HEK293 (cell line): ENCODE data around the gene ZC3H10.

Experiments used
- CTCF ChIP-seq: fragments of 450-650 bp; formaldehyde crosslinking; IDR thresholded peaks from 2 replicates; pipeline ENCODE4 v1.5.1; 2016; ENCODE audit warnings: missing biosample characterization, missing genetic modification characterization
- FEZF1 ChIP-seq: fragments of 450-650 bp; formaldehyde crosslinking; IDR thresholded peaks from 2 replicates; pipeline ENCODE4 v1.5.1; 2016; ENCODE audit warnings: missing biosample characterization, missing genetic modification characterization
- PRDM4 ChIP-seq: fragments of 450-650 bp; formaldehyde crosslinking; IDR thresholded peaks from 2 replicates; pipeline ENCODE4 v1.5.1; 2017; ENCODE audit warnings: missing biosample characterization, missing genetic modification characterization
- YY1 ChIP-seq: fragments of 450-650 bp; formaldehyde crosslinking; IDR thresholded peaks from 2 replicates; pipeline ENCODE4 v1.5.1; 2018; ENCODE audit warnings: missing biosample characterization, missing genetic modification characterization
- TF ChIP-seq, protein P1 (sequence below): fragments of 450-650 bp; formaldehyde crosslinking; IDR thresholded peaks from 2 replicates; pipeline ENCODE4 v1.5.1; 2016; ENCODE audit warnings: missing biosample characterization, missing genetic modification characterization

DNA sequence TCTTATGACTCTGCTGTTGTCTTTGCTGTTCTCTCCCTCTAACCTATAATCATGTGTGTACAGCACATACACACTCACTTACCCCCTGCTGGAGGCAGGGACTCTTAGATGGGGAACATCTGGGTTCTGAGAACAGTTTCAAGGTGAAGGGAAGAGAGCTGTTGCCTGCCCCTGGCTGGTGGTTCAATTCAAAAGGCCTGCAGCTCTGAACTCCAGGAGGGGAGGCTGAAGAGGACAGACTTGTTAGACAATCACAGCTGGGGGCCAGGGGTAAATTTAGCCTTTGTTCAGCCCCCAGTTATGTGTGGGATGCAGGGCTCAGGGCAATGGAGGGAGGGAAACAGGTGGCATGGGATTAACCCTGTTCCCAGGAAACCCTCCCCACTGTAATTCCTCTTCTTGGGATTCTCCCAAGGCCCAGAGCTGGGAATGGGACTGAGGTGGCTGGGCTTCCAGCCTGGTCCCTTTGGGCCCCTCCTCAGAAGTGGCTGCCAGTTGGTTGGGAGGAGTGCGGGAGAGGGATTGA is 36.2 kb downstream of the ZC3H10 start:
- TF ChIP-seq CTCF (tag by site-specific recombination): no peak
- no peak for TF ChIP-seq FEZF1 (tag by site-specific recombination)
- TF ChIP-seq, protein P1, sequence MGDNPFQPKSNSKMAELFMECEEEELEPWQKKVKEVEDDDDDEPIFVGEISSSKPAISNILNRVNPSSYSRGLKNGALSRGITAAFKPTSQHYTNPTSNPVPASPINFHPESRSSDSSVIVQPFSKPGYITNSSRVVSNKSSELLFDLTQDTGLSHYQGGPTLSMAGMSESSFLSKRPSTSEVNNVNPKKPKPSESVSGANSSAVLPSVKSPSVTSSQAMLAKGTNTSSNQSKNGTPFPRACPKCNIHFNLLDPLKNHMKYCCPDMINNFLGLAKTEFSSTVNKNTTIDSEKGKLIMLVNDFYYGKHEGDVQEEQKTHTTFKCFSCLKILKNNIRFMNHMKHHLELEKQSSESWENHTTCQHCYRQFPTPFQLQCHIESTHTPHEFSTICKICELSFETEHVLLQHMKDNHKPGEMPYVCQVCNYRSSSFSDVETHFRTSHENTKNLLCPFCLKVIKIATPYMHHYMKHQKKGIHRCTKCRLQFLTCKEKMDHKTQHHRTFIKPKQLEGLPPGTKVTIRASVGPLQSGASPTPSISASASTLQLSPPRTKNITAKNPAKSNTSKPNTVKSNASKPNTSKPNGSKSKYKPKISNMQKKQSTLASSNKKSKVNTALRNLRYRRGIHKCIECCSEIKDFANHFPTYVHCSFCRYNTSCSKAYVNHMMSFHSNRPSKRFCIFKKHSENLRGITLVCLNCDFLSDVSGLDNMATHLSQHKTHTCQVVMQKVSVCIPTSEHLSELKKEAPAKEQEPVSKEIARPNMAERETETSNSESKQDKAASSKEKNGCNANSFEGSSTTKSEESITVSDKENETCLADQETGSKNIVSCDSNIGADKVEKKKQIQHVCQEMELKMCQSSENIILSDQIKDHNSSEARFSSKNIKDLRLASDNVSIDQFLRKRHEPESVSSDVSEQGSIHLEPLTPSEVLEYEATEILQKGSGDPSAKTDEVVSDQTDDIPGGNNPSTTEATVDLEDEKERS (tag by site-specific recombination): no peak
- TF ChIP-seq PRDM4: peak; percentile 95
- no peak for TF ChIP-seq YY1 (tag by site-specific recombination)
